H9 (cell line): ENCODE results near the gene USP34. TPM values are rescaled to one million over a fixed set of nuclear protein-coding genes. Genes with fewer than 3 reads are reported as not detected.
"Not testable (repeated sequence)": the region's sequence is repeated elsewhere in the genome, so short reads cannot be mapped to it uniquely, and the experiment has no call there.

Experiments
- DNase-seq: peaks from one replicate; pipeline ENCODE4 v3.0.0-alpha.2; 2017
- H2AFZ ChIP-seq: one replicate; pipeline ENCODE4 v1.6.1; 2013; ENCODE audit warnings: mild to moderate bottlenecking, low read length, control low read depth, moderate library complexity
- H2AK5ac ChIP-seq: 2 replicates; pipeline ENCODE4 v1.6.1; 2013; ENCODE audit warnings: low read length, control low read depth, mixed read lengths; ENCODE audit not compliant: insufficient read length
- H2BK120ac ChIP-seq: one replicate; pipeline ENCODE4 v1.6.1; 2013; ENCODE audit warnings: low read depth, mild to moderate bottlenecking, low read length, control low read depth, inconsistent platforms; ENCODE audit not compliant: poor library complexity, severe bottlenecking
- H2BK12ac ChIP-seq: 2 replicates; pipeline ENCODE4 v1.6.1; 2013; ENCODE audit warnings: low read length, control low read depth, mixed read lengths, low read depth; ENCODE audit not compliant: insufficient read length
- H2BK15ac ChIP-seq: 2 replicates; pipeline ENCODE4 v1.6.1; 2013; ENCODE audit warnings: low read depth, low read length, control low read depth
- H2BK20ac ChIP-seq: one replicate; pipeline ENCODE4 v1.6.1; 2013; ENCODE audit warnings: low read depth, mild to moderate bottlenecking, low read length, control low read depth, inconsistent platforms; ENCODE audit not compliant: poor library complexity, severe bottlenecking
- H2BK5ac ChIP-seq: 2 replicates; pipeline ENCODE4 v1.6.1; 2013; ENCODE audit warnings: low read length, control low read depth, mixed read lengths; ENCODE audit not compliant: insufficient read length
- H3K14ac ChIP-seq: 2 replicates; pipeline ENCODE4 v1.6.1; 2013; ENCODE audit warnings: low read length, control low read depth; ENCODE audit not compliant: insufficient read depth
- H3K18ac ChIP-seq: 2 replicates; pipeline ENCODE4 v1.6.1; 2013; ENCODE audit warnings: low read depth, mild to moderate bottlenecking, mixed read lengths, low read length, control low read depth; ENCODE audit not compliant: insufficient read length
- H3K23ac ChIP-seq: 2 replicates; pipeline ENCODE4 v1.6.1; 2013; ENCODE audit warnings: low read length, control low read depth, mixed read lengths, low read depth; ENCODE audit not compliant: insufficient read length
- H3K23me2 ChIP-seq: 2 replicates; pipeline ENCODE4 v1.6.1; 2013; ENCODE audit warnings: low read depth, mild to moderate bottlenecking, mixed read lengths, low read length, control low read depth; ENCODE audit not compliant: insufficient read length, poor library complexity, severe bottlenecking
- H3K27ac ChIP-seq: 2 replicates; pipeline ENCODE4 v1.5.1; 2013; ENCODE audit warnings: low read length, control low read depth, mixed read lengths, low read depth; ENCODE audit not compliant: insufficient read length
- H3K27me3 ChIP-seq: 2 replicates; pipeline ENCODE4 v1.6.1; 2013; ENCODE audit warnings: low read length, control low read depth, inconsistent platforms; ENCODE audit not compliant: insufficient read depth
- H3K4ac ChIP-seq: 2 replicates; pipeline ENCODE4 v1.6.1; 2013; ENCODE audit warnings: low read depth, mild to moderate bottlenecking, control low read depth, inconsistent platforms, low read length, moderate library complexity
- H3K4me1 ChIP-seq: 2 replicates; pipeline ENCODE4 v1.6.1; 2013; ENCODE audit warnings: low read length, control low read depth, inconsistent platforms; ENCODE audit not compliant: insufficient read depth
- H3K4me2 ChIP-seq: 2 replicates; pipeline ENCODE4 v1.6.1; 2013; ENCODE audit warnings: low read length, control low read depth, mixed read lengths; ENCODE audit not compliant: insufficient read length, insufficient read depth
- H3K56ac ChIP-seq: 2 replicates; pipeline ENCODE4 v1.6.1; 2013; ENCODE audit warnings: low read depth, mild to moderate bottlenecking, mixed read lengths, low read length, control low read depth; ENCODE audit not compliant: insufficient read length
- H3K79me1 ChIP-seq: 2 replicates; pipeline ENCODE4 v1.6.1; 2013; ENCODE audit warnings: low read depth, mild to moderate bottlenecking, moderate library complexity, low read length, control low read depth, inconsistent platforms; ENCODE audit not compliant: insufficient read depth, poor library complexity, severe bottlenecking
- H3K79me2 ChIP-seq: 2 replicates; pipeline ENCODE4 v1.6.1; 2013; ENCODE audit warnings: low read length, control low read depth, inconsistent platforms; ENCODE audit not compliant: insufficient read depth
- H3K9ac ChIP-seq: 2 replicates; pipeline ENCODE4 v1.6.1; 2013; ENCODE audit warnings: low read length, control low read depth, mixed read lengths; ENCODE audit not compliant: insufficient read length; ENCODE audit errors: extremely low read depth
- H3K9me3 ChIP-seq: one replicate; pipeline ENCODE4 v1.6.1; 2013; ENCODE audit warnings: low read depth, low read length, inconsistent platforms; ENCODE audit not compliant: control insufficient read depth
- H3T11ph ChIP-seq: one replicate; pipeline ENCODE4 v1.6.1; 2013; ENCODE audit warnings: mild to moderate bottlenecking, low read length, control low read depth, inconsistent platforms
- H4K20me1 ChIP-seq: one replicate; pipeline ENCODE4 v1.6.1; 2013; ENCODE audit not compliant: control insufficient read depth, insufficient read length, insufficient read depth
- H4K5ac ChIP-seq: 2 replicates; pipeline ENCODE4 v1.6.1; 2013; ENCODE audit warnings: low read depth, mild to moderate bottlenecking, mixed read lengths, low read length, control low read depth; ENCODE audit not compliant: insufficient read length
- H4K8ac ChIP-seq: replicated peaks from 2 replicates; pipeline ENCODE4 v1.6.1; 2013; ENCODE audit warnings: low read length, control low read depth, mixed read lengths, low read depth; ENCODE audit not compliant: insufficient read length
- H4K91ac ChIP-seq: 2 replicates; pipeline ENCODE4 v1.6.1; 2013; ENCODE audit warnings: low read depth, mild to moderate bottlenecking, moderate library complexity, mixed read lengths, low read length, control low read depth; ENCODE audit not compliant: insufficient read length
- H3K27ac Mint-ChIP-seq, 3 experiments: 2 replicates in 2 of 3; 3 replicates in 1 of 3; pipeline ENCODE4 v1.8.0; 2020 to 2021; ENCODE audit warnings: mixed read lengths in 3 of 3, mild to moderate bottlenecking in 1 of 3, moderate library complexity in 1 of 3
- H3K27me3 Mint-ChIP-seq: 2 replicates; pipeline ENCODE4 v1.8.0; 2021; ENCODE audit warnings: low read depth, mild to moderate bottlenecking, moderate library complexity, mixed read lengths
- H3K36me3 Mint-ChIP-seq, 3 experiments: 2 replicates in 2 of 3; 3 replicates in 1 of 3; pipeline ENCODE4 v1.8.0; 2020 to 2021; ENCODE audit warnings: low read depth in 3 of 3, mixed read lengths in 3 of 3; ENCODE audit not compliant: insufficient read depth in 1 of 3
- H3K4me1 Mint-ChIP-seq, 2 experiments: 2 replicates each; pipeline ENCODE4 v1.8.0; 2020; ENCODE audit warnings: mixed read lengths in 2 of 2
- H3K4me3 Mint-ChIP-seq, 2 experiments: 2 replicates in 1 of 2; 3 replicates in 1 of 2; pipeline ENCODE4 v1.8.0; 2020 to 2021; ENCODE audit warnings: mild to moderate bottlenecking in 2 of 2, mixed read lengths in 2 of 2, moderate library complexity in 1 of 2
- H3K9me3 Mint-ChIP-seq, 2 experiments: 2 replicates in 1 of 2; 3 replicates in 1 of 2; pipeline ENCODE4 v1.8.0; 2020; ENCODE audit warnings: mild to moderate bottlenecking in 2 of 2, mixed read lengths in 2 of 2, moderate library complexity in 1 of 2
- WGBS: extraction: QIAGEN DNeasy Blood & Tissue Kit; methylation state at CpG from one replicate; pipeline ENCODE4 v1.1.7; 2013; ENCODE audit warnings: missing lambda C conversion rate, low lambda C conversion rate, mixed read lengths; ENCODE audit not compliant: insufficient read length; ENCODE audit errors: extremely low coverage; 5-methylcytosine and 5-hydroxymethylcytosine counted together
- total RNA-seq: library from RNA; stranded (reverse); gene quantifications from 2 replicates; pipeline ENCODE4 v1.2.1, GENCODE V29; 2021
- TF ChIP-seq, protein P1 (sequence below): fragments of 200-600 bp; sonication (generic); conservative IDR thresholded peaks from 3 replicates; pipeline ENCODE4 v1.8.0; 2021; ENCODE audit warnings: antibody characterized with exemption, mild to moderate bottlenecking

USP34 gene
- total RNA-seq, 1 experiment from 2014 or later, result 93.9 TPM

DNA sequence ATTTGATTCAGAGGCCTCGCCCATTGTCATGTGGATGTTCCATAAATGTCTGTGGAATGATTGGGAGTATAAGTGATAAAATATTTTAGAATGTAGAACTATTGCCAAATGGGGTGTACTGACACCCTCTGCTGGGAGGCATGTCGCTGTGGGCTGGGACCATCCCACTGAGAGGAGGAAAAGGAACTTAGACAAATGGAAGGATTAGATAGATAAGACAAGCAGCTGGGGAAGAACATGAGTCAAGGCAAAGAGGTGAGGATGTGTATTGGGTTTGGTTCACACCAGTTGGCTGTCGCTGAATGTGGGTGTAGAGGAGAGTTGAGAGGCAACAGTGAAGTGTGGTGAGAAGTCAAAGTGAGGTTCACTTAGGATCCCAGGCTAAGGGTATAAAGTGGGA, 304.9 kb downstream of the USP34 start:
- Histone ChIP-seq H2BK20ac (no peak overlapping the region), H2BK12ac (no peak overlapping the region), H3K27ac (no peak overlapping the region), H3K23me2 (no peaks in the 10 kb centered on the region), H2AK5ac (no peak overlapping the region), H4K8ac (no peak overlapping the region), H2BK5ac (no peak overlapping the region), H3K18ac (no peak overlapping the region), H3K79me2 (no peaks in the 10 kb centered on the region), H2BK120ac (no peak overlapping the region), H3K4me2 (no peak overlapping the region), H3K9ac (no peak overlapping the region), H4K20me1 (no peaks in the 10 kb centered on the region), H4K91ac (no peak overlapping the region), H4K5ac (no peak overlapping the region), H3K79me1 (no peaks in the 10 kb centered on the region), H2AFZ (no peak overlapping the region), H2BK15ac (no peak overlapping the region), H3K14ac (no peak overlapping the region), H3K4me1 (no peaks in the 10 kb centered on the region), H3K56ac (no peak overlapping the region), H3K27me3 (no peaks in the 10 kb centered on the region), H3T11ph (no peak overlapping the region), H3K9me3 (no peaks in the 10 kb centered on the region), H3K4ac (no peak overlapping the region), H3K23ac (no peak overlapping the region)
- H3K4me1 Mint-ChIP-seq, result peaks cover 2 to 3% of the 10 kb centered on the region in 2 experiments; a peak in 2 of 4 replicates
- TF ChIP-seq, protein P1, sequence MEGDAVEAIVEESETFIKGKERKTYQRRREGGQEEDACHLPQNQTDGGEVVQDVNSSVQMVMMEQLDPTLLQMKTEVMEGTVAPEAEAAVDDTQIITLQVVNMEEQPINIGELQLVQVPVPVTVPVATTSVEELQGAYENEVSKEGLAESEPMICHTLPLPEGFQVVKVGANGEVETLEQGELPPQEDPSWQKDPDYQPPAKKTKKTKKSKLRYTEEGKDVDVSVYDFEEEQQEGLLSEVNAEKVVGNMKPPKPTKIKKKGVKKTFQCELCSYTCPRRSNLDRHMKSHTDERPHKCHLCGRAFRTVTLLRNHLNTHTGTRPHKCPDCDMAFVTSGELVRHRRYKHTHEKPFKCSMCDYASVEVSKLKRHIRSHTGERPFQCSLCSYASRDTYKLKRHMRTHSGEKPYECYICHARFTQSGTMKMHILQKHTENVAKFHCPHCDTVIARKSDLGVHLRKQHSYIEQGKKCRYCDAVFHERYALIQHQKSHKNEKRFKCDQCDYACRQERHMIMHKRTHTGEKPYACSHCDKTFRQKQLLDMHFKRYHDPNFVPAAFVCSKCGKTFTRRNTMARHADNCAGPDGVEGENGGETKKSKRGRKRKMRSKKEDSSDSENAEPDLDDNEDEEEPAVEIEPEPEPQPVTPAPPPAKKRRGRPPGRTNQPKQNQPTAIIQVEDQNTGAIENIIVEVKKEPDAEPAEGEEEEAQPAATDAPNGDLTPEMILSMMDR, result no peak
- 0 out of 7 replicates have a peak overlapping the region, but pooled peaks of 1 of the 3 experiments have one; percentile 0 for H3K27ac Mint-ChIP-seq
- no CpG with 5 or more reads among the region's 3 CpGs for WGBS
- no peak overlapping the region for H3K4me3 Mint-ChIP-seq
- no peaks in the 10 kb centered on the region for H3K27me3 Mint-ChIP-seq
- peaks cover 4 to 21% (median 18%) of the 10 kb centered on the region in 3 experiments; a peak in 6 of 7 replicates for H3K36me3 Mint-ChIP-seq
- H3K9me3 Mint-ChIP-seq, result no peaks in the 10 kb centered on the region
- no peak for DNase-seq

DNA sequence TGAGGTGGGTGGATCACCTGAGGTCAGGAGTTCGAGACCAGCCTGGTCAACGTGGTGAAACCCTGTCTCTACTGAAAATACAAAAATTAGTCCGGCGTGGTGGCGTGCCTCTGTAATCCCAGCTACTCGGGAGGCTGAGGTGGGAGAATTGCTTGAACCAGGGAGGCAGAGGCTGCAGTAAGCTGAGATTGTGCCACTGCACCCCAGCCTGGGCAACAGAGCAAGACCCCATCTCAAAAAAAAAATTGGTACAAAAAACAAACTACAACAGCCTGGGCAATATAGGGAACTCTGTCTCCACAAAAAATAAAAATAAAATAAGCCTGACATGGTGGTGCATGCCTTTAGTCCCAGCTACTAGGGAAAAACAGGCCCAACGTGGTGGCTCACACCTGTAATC, 305.8 kb downstream of the USP34 start:
- not testable (repeated sequence) for H3K9me3 Mint-ChIP-seq, H4K91ac ChIP-seq, H3K27me3 Mint-ChIP-seq, H3K4ac ChIP-seq, H3T11ph ChIP-seq, H2AFZ ChIP-seq, H3K23ac ChIP-seq, H4K8ac ChIP-seq, H3K14ac ChIP-seq, H3K27ac ChIP-seq, H3K27me3 ChIP-seq, H3K9me3 ChIP-seq, H3K27ac Mint-ChIP-seq, H3K56ac ChIP-seq, DNase-seq, H2BK120ac ChIP-seq, H3K4me1 ChIP-seq, H3K4me1 Mint-ChIP-seq, H2BK20ac ChIP-seq, H4K20me1 ChIP-seq, H3K18ac ChIP-seq, H2BK5ac ChIP-seq, H3K23me2 ChIP-seq, H3K79me2 ChIP-seq, H3K9ac ChIP-seq, H3K4me2 ChIP-seq, H4K5ac ChIP-seq, H3K4me3 Mint-ChIP-seq, H3K79me1 ChIP-seq, H2BK12ac ChIP-seq, H2BK15ac ChIP-seq, H2AK5ac ChIP-seq
- peaks cover 4 to 22% (median 18%) of the 10 kb centered on the region in 3 experiments; a peak in 6 of 7 replicates for H3K36me3 Mint-ChIP-seq
- no CpG with 5 or more reads among the region's 7 CpGs for WGBS
